ENCODE measurements around the gene TPST2. TPM values are rescaled to one million over a fixed set of nuclear protein-coding genes. Genes with fewer than 3 reads are reported as not detected.

The TPST2 gene
- polyA plus RNA-seq, 3 donors from 2014 or later: 352 to 519 (median 512) TPM

Other genes starting within 250 kb of the TPST2 start
- gene ASPHD2, start 160.9 kb downstream of the TPST2 start, polyA plus RNA-seq: 1 to 10 TPM; 1.5 to 2.2 (median 1.8) TPM
- 10 to 100 TPM in 1 of 3 donors, 1 to 10 TPM in 2; 5.0 to 13.3 (median 8.2) TPM for gene HPS4, start 106.3 kb downstream of the TPST2 start, polyA plus RNA-seq
- 10 to 100 TPM; 17.5 to 34.3 (median 27.6) TPM for gene SRRD, start 106.3 kb downstream of the TPST2 start, polyA plus RNA-seq
- 10 to 100 TPM; 16.3 to 59.9 (median 18.0) TPM for gene TFIP11, start 77.7 kb downstream of the TPST2 start, polyA plus RNA-seq
- gene CRYBB1, start 27.9 kb upstream of the TPST2 start, polyA plus RNA-seq: not detected
- under 1 TPM in 2 of 3 donors, not detected in 1; 0.46 to 0.95 TPM for gene CRYBA4, start 31.8 kb upstream of the TPST2 start, polyA plus RNA-seq
- gene MIAT, start 67.5 kb upstream of the TPST2 start, polyA plus RNA-seq: 1 to 10 TPM in 1 of 3 donors, not detected in 2; 2.2 TPM